Sigmoid colon (tissue), 4 donors: ENCODE measurements around the gene TBCE.

Source experiments
- POLR2A ChIP-seq, 2 donors: fragments of 450-650 bp; IDR thresholded peaks; one replicate each; pipeline ENCODE4 v1.6.1; 2016; ENCODE audit warnings: antibody characterized with exemption in 2 of 2, mild to moderate bottlenecking in 2 of 2, moderate library complexity in 2 of 2
- POLR2AphosphoS5 ChIP-seq, 4 donors: sonication (generic); formaldehyde crosslinking; IDR thresholded peaks; one replicate each; pipeline ENCODE4 v1.6.1; 2017; ENCODE audit warnings: antibody characterized with exemption in 4 of 4
- TF ChIP-seq, protein P1 (sequence below), 4 experiments: fragments of 450-650 bp in 3 of 4; fragments of 200-600 bp in 1 of 4; IDR thresholded peaks; one replicate each; pipeline ENCODE4 v1.5.1; 2016 to 2019; ENCODE audit warnings: antibody characterized with exemption in 4 of 4, mild to moderate bottlenecking in 3 of 4, moderate library complexity in 2 of 4

DNA sequence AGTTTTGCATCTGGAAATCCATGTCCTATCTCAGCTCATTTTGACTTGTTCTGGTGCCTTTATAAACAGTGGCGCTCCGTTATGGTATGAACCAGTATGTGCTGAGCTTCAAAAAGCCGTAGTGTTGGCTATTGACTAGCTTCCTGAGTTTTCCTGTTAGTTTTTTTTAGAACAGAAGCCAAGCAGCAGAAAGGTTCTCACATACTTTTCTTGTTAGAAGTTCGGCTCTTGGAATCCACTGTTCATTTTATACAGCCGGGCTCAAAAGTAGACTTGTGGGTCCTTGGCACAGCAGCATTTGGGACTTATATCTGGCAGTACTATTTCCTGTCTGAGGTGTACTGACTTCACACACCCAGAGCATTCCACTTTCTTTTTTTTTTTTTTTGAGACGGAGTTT lies 63.8 kb downstream of the TBCE start:
- TF ChIP-seq, protein P1, sequence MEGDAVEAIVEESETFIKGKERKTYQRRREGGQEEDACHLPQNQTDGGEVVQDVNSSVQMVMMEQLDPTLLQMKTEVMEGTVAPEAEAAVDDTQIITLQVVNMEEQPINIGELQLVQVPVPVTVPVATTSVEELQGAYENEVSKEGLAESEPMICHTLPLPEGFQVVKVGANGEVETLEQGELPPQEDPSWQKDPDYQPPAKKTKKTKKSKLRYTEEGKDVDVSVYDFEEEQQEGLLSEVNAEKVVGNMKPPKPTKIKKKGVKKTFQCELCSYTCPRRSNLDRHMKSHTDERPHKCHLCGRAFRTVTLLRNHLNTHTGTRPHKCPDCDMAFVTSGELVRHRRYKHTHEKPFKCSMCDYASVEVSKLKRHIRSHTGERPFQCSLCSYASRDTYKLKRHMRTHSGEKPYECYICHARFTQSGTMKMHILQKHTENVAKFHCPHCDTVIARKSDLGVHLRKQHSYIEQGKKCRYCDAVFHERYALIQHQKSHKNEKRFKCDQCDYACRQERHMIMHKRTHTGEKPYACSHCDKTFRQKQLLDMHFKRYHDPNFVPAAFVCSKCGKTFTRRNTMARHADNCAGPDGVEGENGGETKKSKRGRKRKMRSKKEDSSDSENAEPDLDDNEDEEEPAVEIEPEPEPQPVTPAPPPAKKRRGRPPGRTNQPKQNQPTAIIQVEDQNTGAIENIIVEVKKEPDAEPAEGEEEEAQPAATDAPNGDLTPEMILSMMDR (IDR thresholded peaks at IDR 0.05), result no peak
- TF ChIP-seq POLR2A (IDR thresholded peaks at IDR 0.05) (no peak), POLR2AphosphoS5 (IDR thresholded peaks at IDR 0.05) (no peak)
